Stimulated activated CD8-positive, alpha-beta memory T cell treated with anti-CD3 and anti-CD28 coated beads, Interleukin-7, amount 100 ng/mL, for 48 hours (primary cell): ENCODE results near the gene ADAMTS12.
"Not testable (repeated sequence)": the region's sequence is repeated elsewhere in the genome, so short reads cannot be mapped to it uniquely, and the experiment has no call there.

Source experiments
- DNase-seq, 2 donors: peaks; one replicate each; pipeline ENCODE4 v3.0.0-alpha.2; 2020; ENCODE audit warnings: low read depth in 1 of 2; ENCODE audit errors: extremely low read depth in 1 of 2

ADAMTS12 gene

DNA sequence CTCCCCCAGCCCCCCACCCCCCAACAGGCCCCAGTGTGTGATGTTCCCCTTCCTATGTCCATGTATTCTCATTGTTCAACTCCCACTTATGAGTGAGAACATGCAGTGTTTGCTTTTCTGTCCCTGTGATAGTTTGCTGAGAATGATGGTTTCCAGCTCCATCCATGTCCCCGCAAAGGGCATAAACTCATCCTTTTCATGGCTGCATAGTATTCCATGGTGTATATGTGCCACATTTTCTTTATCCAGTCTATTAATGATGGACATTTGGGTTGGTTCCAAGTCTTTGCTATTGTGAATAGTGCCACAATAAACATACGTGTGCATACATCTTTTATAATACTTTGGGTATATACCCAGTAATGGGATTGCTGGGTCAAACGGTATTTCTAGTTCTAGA is 23.1 kb upstream of the ADAMTS12 start:
- DNase-seq = not testable (repeated sequence)

- not testable (repeated sequence) for DNase-seq
These were observed 14.5 kb upstream of the ADAMTS12 start for GRCh38 chr5:33906248-33906647.

DNA sequence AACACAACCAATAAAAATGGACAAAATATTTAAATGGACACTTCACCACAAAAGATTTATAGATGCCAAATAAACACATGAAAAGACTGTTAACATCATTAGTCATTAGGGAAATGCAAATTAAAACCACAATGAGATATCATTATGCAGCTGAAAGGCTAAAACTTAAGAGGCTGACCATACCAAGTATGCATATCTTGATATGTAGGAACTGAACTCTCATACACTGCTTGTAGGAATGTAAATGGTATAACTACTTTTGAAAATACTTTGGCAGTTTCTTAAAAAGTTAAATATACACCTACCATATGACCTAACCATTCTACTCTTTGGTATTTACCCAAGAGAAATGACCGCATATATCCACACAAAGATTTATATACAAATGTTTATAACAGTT is 13.6 kb upstream of the ADAMTS12 start:
- DNase-seq = no peak

GRCh38 chr5:33903118-33903517 is 11.3 kb upstream of the ADAMTS12 start:
- no peak for DNase-seq

GRCh38 chr5:33901156-33901555 is 9.4 kb upstream of the ADAMTS12 start:
- no peak for DNase-seq

GRCh38 chr5:33894566-33894965 is 2.8 kb upstream of the ADAMTS12 start:
- DNase-seq = no peak

GRCh38 chr5:33892620-33893137 is 889 bp upstream of the ADAMTS12 start:
- DNase-seq = no peak

GRCh38 chr5:33891446-33891787 is 373 bp downstream of the ADAMTS12 start:
- no peak for DNase-seq

DNA sequence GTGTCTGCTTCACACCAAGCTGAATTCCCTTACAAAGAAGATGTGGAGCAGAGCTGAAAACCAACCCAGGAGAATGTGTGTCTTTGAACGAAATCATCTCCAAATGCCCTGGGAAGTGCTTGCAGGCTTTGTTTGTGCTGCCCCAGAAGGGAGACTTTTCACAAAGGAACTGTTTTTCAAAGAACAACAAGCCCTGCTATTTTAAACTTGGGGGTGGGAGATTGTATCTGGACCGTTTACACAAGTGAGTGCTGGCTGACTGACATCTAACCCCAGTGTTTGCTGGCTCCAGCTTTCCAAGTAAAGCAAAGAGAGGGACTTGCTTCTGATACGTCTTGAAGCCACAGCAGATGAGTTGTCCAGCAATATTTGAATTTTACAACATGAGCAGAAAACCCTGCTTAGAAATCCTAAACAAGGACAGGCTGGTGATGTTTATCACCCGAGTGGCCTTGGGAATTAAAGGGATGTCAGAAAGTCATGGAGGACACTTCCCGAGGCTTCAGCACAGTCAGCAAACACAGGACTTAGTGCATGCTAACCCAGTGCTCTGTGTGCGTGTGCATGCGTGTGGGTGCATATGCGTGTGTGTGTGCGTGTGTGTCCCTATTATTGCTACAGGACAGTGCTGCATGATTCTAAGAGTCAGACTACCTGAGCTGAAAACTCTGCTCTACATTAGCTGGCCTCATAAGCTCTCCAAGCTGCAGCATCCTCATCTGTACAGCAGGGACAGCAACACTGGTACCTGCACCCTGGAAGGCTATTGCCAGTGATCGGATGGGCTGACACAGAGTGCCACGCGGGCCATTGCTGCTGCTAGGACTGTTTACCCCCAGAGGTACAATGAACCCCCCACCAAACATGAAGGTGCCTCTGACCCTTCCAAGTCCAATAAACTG is 1.4 kb downstream of the ADAMTS12 start:
- DNase-seq = no peak

DNA sequence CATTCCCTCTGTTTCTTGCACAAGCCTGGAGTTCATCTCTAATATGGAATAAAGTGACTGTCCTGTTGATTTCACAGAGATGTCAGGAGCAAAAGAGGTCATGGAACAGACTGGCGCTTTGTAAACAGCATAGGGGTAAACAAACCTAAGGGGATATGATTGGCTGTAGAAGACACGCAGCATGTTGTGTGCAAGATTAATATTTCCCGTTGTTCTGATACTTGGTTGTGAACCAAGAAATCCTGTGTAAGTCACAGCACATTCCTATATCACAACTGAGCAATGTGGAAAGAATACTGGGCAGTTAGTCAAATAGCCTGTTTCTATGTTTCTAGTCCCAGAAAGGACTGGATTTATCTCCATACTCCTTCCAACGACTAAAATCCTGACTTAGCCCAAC is 3.2 kb downstream of the ADAMTS12 start:
- DNase-seq = no peak

- DNase-seq = no peak
These were observed 4.5 kb downstream of the ADAMTS12 start for GRCh38 chr5:33887268-33887667.

DNA sequence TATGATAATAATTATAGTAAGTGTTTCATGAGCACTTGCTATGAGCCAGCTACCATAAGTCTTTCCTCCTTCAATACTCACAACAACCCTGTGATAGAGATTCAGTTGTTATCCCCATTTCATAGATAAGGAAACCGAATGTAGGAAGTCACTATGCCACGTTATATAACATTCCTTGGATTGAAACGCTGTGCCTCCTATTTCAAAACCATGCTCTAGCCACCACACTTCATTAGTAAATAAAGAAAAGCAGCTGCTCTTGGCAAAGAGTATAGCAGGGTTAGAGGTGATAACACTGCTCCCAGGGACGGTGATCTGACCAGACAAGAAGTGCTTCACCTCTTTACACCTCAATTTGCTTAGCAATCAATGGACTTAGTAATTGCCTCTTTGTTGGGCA is 5.5 kb downstream of the ADAMTS12 start:
- no peak for DNase-seq

DNA sequence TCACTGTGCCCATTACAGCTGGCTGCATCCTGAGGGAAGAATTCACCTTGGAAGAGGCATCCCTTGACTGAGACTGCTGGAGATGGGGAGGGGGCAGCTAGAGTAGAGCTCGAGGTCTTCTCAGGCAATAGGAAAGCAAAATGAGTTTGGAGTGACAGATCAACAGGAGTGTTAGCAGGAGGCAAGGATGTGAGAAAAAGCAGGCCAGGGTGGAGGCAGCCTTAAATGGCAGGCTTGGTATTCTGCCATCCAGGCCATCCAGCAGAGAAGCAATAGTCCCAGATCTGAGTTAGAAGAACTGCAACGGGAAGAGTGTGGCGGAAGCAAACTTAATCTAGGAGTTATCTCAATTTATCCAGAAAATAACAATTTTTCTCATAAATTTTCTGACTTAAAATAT is 6.1 kb downstream of the ADAMTS12 start:
- DNase-seq = no peak

DNA sequence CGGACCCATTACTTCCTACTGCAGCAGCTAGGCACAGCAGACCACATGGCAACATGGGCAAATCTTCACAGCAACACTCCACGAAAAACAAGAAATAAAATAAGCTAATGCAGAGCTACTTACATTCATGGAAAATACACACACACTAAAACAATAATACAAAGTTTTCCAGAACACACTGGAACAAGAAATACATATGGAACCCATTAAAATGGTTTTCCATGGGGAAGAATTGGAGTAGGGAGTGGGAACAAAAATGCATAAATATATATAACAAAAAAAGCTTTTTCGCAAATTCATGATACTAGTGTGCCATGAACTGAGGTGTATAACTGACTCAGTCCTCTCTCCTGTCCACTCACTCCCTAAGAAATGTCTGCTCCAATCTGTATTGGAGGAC is 8.3 kb downstream of the ADAMTS12 start:
- no peak for DNase-seq

- no peak for DNase-seq
These were observed 11.5 kb downstream of the ADAMTS12 start for GRCh38 chr5:33880319-33880718.

GRCh38 chr5:33877449-33877848 is 14.3 kb downstream of the ADAMTS12 start:
- DNase-seq = no peak

DNA sequence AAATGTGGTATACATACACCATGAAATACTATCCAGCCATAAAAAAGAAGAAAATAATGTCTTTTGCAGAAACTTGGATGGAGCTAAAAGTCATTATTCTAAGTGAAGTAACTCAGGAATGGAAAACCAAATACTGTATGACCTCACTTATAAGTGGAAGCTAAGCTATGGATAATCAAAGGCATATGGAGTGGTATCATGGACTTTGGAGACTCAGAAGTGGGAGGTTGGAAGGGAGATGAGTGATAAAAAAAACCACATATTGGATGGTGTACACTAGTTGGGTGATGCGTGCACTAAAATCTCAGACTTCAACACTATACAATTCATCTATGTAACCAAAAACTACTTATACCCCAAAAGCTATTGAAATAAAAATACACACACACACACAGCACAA is 24.5 kb downstream of the ADAMTS12 start:
- DNase-seq = no peak

- not testable (repeated sequence) for DNase-seq
These were observed 32.6 kb downstream of the ADAMTS12 start for GRCh38 chr5:33859177-33859576.

- no peak for DNase-seq
These were observed 34.8 kb downstream of the ADAMTS12 start for GRCh38 chr5:33857037-33857436.

- DNase-seq = no peak
These were observed 36.4 kb downstream of the ADAMTS12 start for GRCh38 chr5:33855396-33855795.

- DNase-seq = no peak
These were observed 37.0 kb downstream of the ADAMTS12 start for GRCh38 chr5:33854733-33855151.

GRCh38 chr5:33852837-33853236 is 39.0 kb downstream of the ADAMTS12 start:
- DNase-seq = no peak

- no peak for DNase-seq
These were observed 39.5 kb downstream of the ADAMTS12 start for GRCh38 chr5:33852319-33852718.
